ENCODE measurements around the gene PAIP1. TPM values are rescaled to one million over a fixed set of nuclear protein-coding genes. Genes with fewer than 3 reads are reported as not detected.
"Not testable (repeated sequence)": the region's sequence is repeated elsewhere in the genome, so short reads cannot be mapped to it uniquely, and the experiment has no call there.

The PAIP1 gene
- total RNA-seq (100 to 1,000 TPM in 2 of 4 donors, 10 to 100 TPM in 2; 84.2 to 108 (median 101) TPM), polyA plus RNA-seq (68.4 TPM)
- long read RNA-seq, donor 1, transcript PAIP1-201 (11 exons, 2,782 nt): major isoform, 198 of 293 reads
- long read RNA-seq, donor 1, transcript PAIP1-203 (11 exons, 1,734 nt): minor isoform, 74 of 293 reads
- long read RNA-seq, donor 1, partial matches to known transcripts: 8 of 293 reads
- long read RNA-seq, donor 1, other reads (novel, unspliced or antisense): 10 of 293 reads
- long read RNA-seq, donor 2, transcript PAIP1-203 (11 exons, 1,734 nt): minor isoform, 24 of 109 reads
- long read RNA-seq, donor 2, transcript PAIP1-201 (11 exons, 2,782 nt): major isoform, 69 of 109 reads
- long read RNA-seq, donor 2, partial matches to known transcripts: 3 of 109 reads
- long read RNA-seq, donor 2, other reads (novel, unspliced or antisense): 13 of 109 reads
- long read RNA-seq, donor 3, transcript PAIP1-201 (11 exons, 2,782 nt): minor isoform, 38 of 359 reads
- long read RNA-seq, donor 3, transcript PAIP1-203 (11 exons, 1,734 nt): major isoform, 281 of 359 reads
- long read RNA-seq, donor 3, partial matches to known transcripts: 16 of 359 reads
- long read RNA-seq, donor 3, other reads (novel, unspliced or antisense): 22 of 359 reads
- long read RNA-seq, donor 4, transcript PAIP1-203 (11 exons, 1,734 nt): minor isoform, 41 of 126 reads
- long read RNA-seq, donor 4, transcript PAIP1-201 (11 exons, 2,782 nt): major isoform, 78 of 126 reads
- long read RNA-seq, donor 4, partial matches to known transcripts: 0 of 126 reads
- long read RNA-seq, donor 4, other reads (novel, unspliced or antisense): 7 of 126 reads

GRCh38 chr5:43556857-43557542 lies at the start of gene PAIP1:
Gene PAIP1 (minus strand): TSS chr5:43557077. CDS start chr5:43556846, 231 bp downstream.
- intact Hi-C loops (cut with DNase I): loop anchor here in 2 of 4 donors (5.0 to 10.0 kb wide), 3 partner anchors 45 to 78 kb away; partner anchors contain the start of gene NNT (in 2 of the 2)
- Histone ChIP-seq H3K27ac (ENCODE audit: low read length) (peak within 1 kb of the TSS; percentile 85), H3K4me3 (ENCODE audit: low read length) (peak within 1 kb of the TSS; percentile 73), H3K27me3 (ENCODE audit: control insufficient read depth, insufficient read depth) (no peaks in the 10 kb centered on the region), H3K9me3 (ENCODE audit: control insufficient read depth, low read length) (no peaks in the 10 kb centered on the region), H3K4me1 (ENCODE audit: control insufficient read depth, insufficient read depth, low read length) (no peaks in the 10 kb centered on the region)
- under 1% methylated on average over 79 of the region's 79 CpGs for WGBS
- ATAC-seq: peak; percentile 93 to 96
- DNase-seq: peak; percentile 87 to 94 (median 93)

GRCh38 chr5:43606351-43606750 lies 49.5 kb upstream of the PAIP1 start:
- ATAC-seq (no peak), DNase-seq (no peak)
- H3K4me3 ChIP-seq (ENCODE audit: low read length): no peak overlapping the region
- H3K27ac ChIP-seq (ENCODE audit: low read length): no peak overlapping the region
- no peaks in the 10 kb centered on the region for H3K27me3 ChIP-seq (ENCODE audit: control insufficient read depth, insufficient read depth)
- H3K4me1 ChIP-seq (ENCODE audit: control insufficient read depth, insufficient read depth, low read length): peaks cover 1% of the 10 kb centered on the region
- 67% methylated on average over 3 of the region's 3 CpGs for WGBS
- intact Hi-C loops (cut with DNase I): loop anchor here in 1 of 4 donors (10.0 kb wide), 1 partner anchor 52 kb away; the partner anchor contains the start of gene PAIP1
- H3K9me3 ChIP-seq (ENCODE audit: control insufficient read depth, low read length): no peaks in the 10 kb centered on the region

GRCh38 chr5:43604699-43605098 lies 47.8 kb upstream of the PAIP1 start:
- intact Hi-C loops (cut with DNase I): loop anchor here in 3 of 4 donors (5.0 to 10.0 kb wide), 3 partner anchors 47 to 52 kb away; partner anchors contain the start of gene PAIP1 (in 2 of the 3)
- H3K9me3 ChIP-seq (ENCODE audit: control insufficient read depth, low read length): no peaks in the 10 kb centered on the region
- ATAC-seq (no peak), DNase-seq (no peak)
- H3K4me1 ChIP-seq (ENCODE audit: control insufficient read depth, insufficient read depth, low read length): peaks cover 1% of the 10 kb centered on the region
- H3K27ac ChIP-seq (ENCODE audit: low read length): peak overlapping the region; percentile 90
- WGBS: 91% methylated on average over 4 of the region's 4 CpGs
- no peaks in the 10 kb centered on the region for H3K27me3 ChIP-seq (ENCODE audit: control insufficient read depth, insufficient read depth)
- H3K4me3 ChIP-seq (ENCODE audit: low read length): peak overlapping the region; percentile 68

GRCh38 chr5:43603344-43604217 lies 46.7 kb upstream of the PAIP1 start:
- Histone ChIP-seq H3K27ac (ENCODE audit: low read length) (peak overlapping the region; percentile 90), H3K27me3 (ENCODE audit: control insufficient read depth, insufficient read depth) (no peaks in the 10 kb centered on the region), H3K4me3 (ENCODE audit: low read length) (peak overlapping the region; percentile 68), H3K9me3 (ENCODE audit: control insufficient read depth, low read length) (no peaks in the 10 kb centered on the region), H3K4me1 (ENCODE audit: control insufficient read depth, insufficient read depth, low read length) (no peaks in the 10 kb centered on the region)
- intact Hi-C loops (cut with DNase I): loop anchor here in 3 of 4 donors (5.0 to 10.0 kb wide), 3 partner anchors 46 to 51 kb away; partner anchors contain the start of gene PAIP1 (in 2 of the 3)
- peak; percentile 77 to 82 for ATAC-seq
- 3% methylated on average over 49 of the region's 49 CpGs for WGBS
- DNase-seq: peak; percentile 63 to 88 (median 84)

GRCh38 chr5:43602461-43603343 lies 45.8 kb upstream of the PAIP1 start, which contains the start of gene NNT:
Gene NNT (plus strand): TSS chr5:43603180. CDS start chr5:43609196, 6,016 bp downstream.
- Histone ChIP-seq H3K4me3 (ENCODE audit: low read length) (peak within 1 kb of the TSS; percentile 68), H3K4me1 (ENCODE audit: control insufficient read depth, insufficient read depth, low read length) (no peaks in the 10 kb centered on the region), H3K27ac (ENCODE audit: low read length) (peak within 1 kb of the TSS; percentile 90), H3K9me3 (ENCODE audit: control insufficient read depth, low read length) (no peaks in the 10 kb centered on the region), H3K27me3 (ENCODE audit: control insufficient read depth, insufficient read depth) (no peaks in the 10 kb centered on the region)
- intact Hi-C loops (cut with DNase I): loop anchor here in 3 of 4 donors (5.0 to 10.0 kb wide), 3 partner anchors 45 to 50 kb away; partner anchors contain the start of gene PAIP1 (in 2 of the 3)
- under 1% methylated on average over 60 of the region's 60 CpGs for WGBS
- ATAC-seq (peak; percentile 91), DNase-seq (peak; percentile 81 to 93 (median 93))

- H3K9me3 ChIP-seq (ENCODE audit: control insufficient read depth, low read length): no peaks in the 10 kb centered on the region
- H3K4me3 ChIP-seq (ENCODE audit: low read length): peak overlapping the region; percentile 68
- no peaks in the 10 kb centered on the region for H3K4me1 ChIP-seq (ENCODE audit: control insufficient read depth, insufficient read depth, low read length)
- ATAC-seq: peak in 1 of 2 donors; percentile 48
- 48% methylated on average over 8 of the region's 8 CpGs for WGBS
- peak overlapping the region; percentile 51 for H3K27ac ChIP-seq (ENCODE audit: low read length)
- H3K27me3 ChIP-seq (ENCODE audit: control insufficient read depth, insufficient read depth): no peaks in the 10 kb centered on the region
- no peak for DNase-seq
- intact Hi-C loops (cut with DNase I): loop anchor here in 3 of 4 donors (5.0 to 10.0 kb wide), 3 partner anchors 44 to 49 kb away; partner anchors contain the start of gene PAIP1 (in 2 of the 3)
Observed at GRCh38 chr5:43601454-43602260, 44.8 kb upstream of the PAIP1 start.

GRCh38 chr5:43598927-43599326 lies 42.0 kb upstream of the PAIP1 start:
- not testable (repeated sequence) for H3K27ac ChIP-seq (ENCODE audit: low read length)

GRCh38 chr5:43592363-43592762 lies 35.5 kb upstream of the PAIP1 start:
- intact Hi-C loops (cut with DNase I): no loop called here

More at GRCh38 chr5:43598927-43599326, 42.0 kb upstream of the PAIP1 start:
- 97% methylated on average over 1 of the region's 1 CpG for WGBS
- ATAC-seq; H3K27me3 ChIP-seq (ENCODE audit: control insufficient read depth, insufficient read depth); intact Hi-C loops (cut with DNase I); H3K4me1 ChIP-seq (ENCODE audit: control insufficient read depth, insufficient read depth, low read length); DNase-seq; H3K9me3 ChIP-seq (ENCODE audit: control insufficient read depth, low read length); H3K4me3 ChIP-seq (ENCODE audit: low read length): not testable (repeated sequence)

More at GRCh38 chr5:43592363-43592762, 35.5 kb upstream of the PAIP1 start:
- no peak for DNase-seq
- no peak for ATAC-seq
- Histone ChIP-seq H3K4me3 (ENCODE audit: low read length) (no peak overlapping the region), H3K4me1 (ENCODE audit: control insufficient read depth, insufficient read depth, low read length) (peaks cover 2% of the 10 kb centered on the region), H3K27ac (ENCODE audit: low read length) (no peak overlapping the region), H3K27me3 (ENCODE audit: control insufficient read depth, insufficient read depth) (no peaks in the 10 kb centered on the region), H3K9me3 (ENCODE audit: control insufficient read depth, low read length) (peaks cover 1% of the 10 kb centered on the region)

Data from right cardiac atrium (tissue), 5 donors.